Tibial artery (tissue), 4 donors: ENCODE measurements around the gene WRAP53.

ENCODE experiments used
- DNase-seq, 2 donors: peaks; one replicate each; pipeline ENCODE4 v3.0.0-alpha.2; 2019
- H3K27ac ChIP-seq, 2 donors: fragments of 200-600 bp; sonication (generic) in 1 of 2; 1 replicate in 1 of 2; 2 replicates in 1 of 2; pipeline ENCODE4 v1.5.1; 2018 to 2019; ENCODE audit warnings: mild to moderate bottlenecking in 1 of 2
- H3K27me3 ChIP-seq, 2 donors: fragments of 200-600 bp; sonication (generic) in 1 of 2; one replicate each; pipeline versions ENCODE4 v1.5.1 to v1.6.0; 2016 to 2019
- H3K36me3 ChIP-seq, 3 donors: fragments of 200-600 bp; sonication (generic) in 2 of 3; one replicate each; pipeline ENCODE4 v1.5.1; 2016 to 2019; ENCODE audit warnings: mild to moderate bottlenecking in 2 of 3
- H3K4me1 ChIP-seq, 4 donors: fragments of 200-600 bp; sonication (generic) in 2 of 4; 1 replicate in 3 of 4; 2 replicates in 1 of 4; pipeline ENCODE4 v1.5.1; 2016 to 2019
- H3K4me3 ChIP-seq, 2 donors: fragments of 200-600 bp; sonication (generic) in 1 of 2; 1 replicate in 1 of 2; 2 replicates in 1 of 2; pipeline ENCODE4 v1.5.1; 2018 to 2019; ENCODE audit warnings: mild to moderate bottlenecking in 2 of 2
- H3K9me3 ChIP-seq, 3 donors: fragments of 200-600 bp; sonication (generic) in 1 of 3; one replicate each; pipeline ENCODE4 v1.5.1; 2016 to 2019
- intact Hi-C: fragments of 100-400 bp; cut with DNase I; formaldehyde crosslinking; loops from one replicate; pipeline ENCODE4 v1.15.0; 2023; ENCODE audit warnings: low total_unique reads
- TF ChIP-seq, protein P1 (sequence below), 2 experiments: fragments of 200-600 bp in 1 of 2; fragments of 450-650 bp in 1 of 2; IDR thresholded peaks; one replicate each; pipeline ENCODE4 v1.5.1; 2017 to 2019; ENCODE audit warnings: antibody characterized with exemption in 2 of 2, mild to moderate bottlenecking in 1 of 2, moderate library complexity in 1 of 2

The WRAP53 gene

DNA sequence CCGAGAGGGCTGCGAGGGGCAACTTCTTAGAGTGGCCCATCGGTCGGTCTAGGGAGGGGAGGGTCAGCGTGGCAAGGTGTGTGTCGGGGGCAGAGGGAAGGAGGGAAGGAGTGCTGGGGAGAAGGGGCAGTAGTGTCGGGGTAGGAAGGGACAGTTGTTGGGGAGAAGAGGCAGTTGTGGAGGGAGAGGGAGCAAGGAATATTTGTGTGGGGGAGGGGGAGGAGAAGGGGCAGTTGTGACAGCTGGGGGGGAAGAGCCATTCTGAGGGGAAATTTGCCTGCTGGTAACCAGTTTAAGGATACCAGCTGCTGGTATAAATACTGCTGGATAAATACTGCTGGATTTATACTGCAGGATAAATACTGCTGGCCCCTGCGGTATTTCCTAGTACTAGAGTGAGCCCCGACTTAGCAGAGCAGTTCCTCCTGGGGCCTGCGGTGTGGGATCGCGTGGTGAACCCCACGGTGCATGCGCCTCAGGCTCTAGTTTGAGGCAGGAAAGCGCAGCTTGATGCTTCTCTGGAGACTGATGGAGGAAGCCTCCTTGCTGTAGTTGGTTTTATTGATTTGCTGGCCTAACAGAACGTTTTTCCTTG is 29.6 kb downstream of the WRAP53 start:
- intact Hi-C loops = no loop called here
- no peak for DNase-seq
- H3K27ac ChIP-seq = peak overlapping the region in 1 of 2 donors; percentile 55

GRCh38 chr17:7719661-7720060 is 31.4 kb downstream of the WRAP53 start:
- Histone ChIP-seq H3K36me3 (no peaks in the 10 kb centered on the region), H3K4me3 (no peak overlapping the region), H3K4me1 (peaks cover 0 to 24% (median 15%) of the 10 kb centered on the region in 4 donors), H3K27ac (no peak overlapping the region), H3K27me3 (peaks cover 0 to 44% of the 10 kb centered on the region in 2 donors), H3K9me3 (no peaks in the 10 kb centered on the region)
- TF ChIP-seq, protein P1, sequence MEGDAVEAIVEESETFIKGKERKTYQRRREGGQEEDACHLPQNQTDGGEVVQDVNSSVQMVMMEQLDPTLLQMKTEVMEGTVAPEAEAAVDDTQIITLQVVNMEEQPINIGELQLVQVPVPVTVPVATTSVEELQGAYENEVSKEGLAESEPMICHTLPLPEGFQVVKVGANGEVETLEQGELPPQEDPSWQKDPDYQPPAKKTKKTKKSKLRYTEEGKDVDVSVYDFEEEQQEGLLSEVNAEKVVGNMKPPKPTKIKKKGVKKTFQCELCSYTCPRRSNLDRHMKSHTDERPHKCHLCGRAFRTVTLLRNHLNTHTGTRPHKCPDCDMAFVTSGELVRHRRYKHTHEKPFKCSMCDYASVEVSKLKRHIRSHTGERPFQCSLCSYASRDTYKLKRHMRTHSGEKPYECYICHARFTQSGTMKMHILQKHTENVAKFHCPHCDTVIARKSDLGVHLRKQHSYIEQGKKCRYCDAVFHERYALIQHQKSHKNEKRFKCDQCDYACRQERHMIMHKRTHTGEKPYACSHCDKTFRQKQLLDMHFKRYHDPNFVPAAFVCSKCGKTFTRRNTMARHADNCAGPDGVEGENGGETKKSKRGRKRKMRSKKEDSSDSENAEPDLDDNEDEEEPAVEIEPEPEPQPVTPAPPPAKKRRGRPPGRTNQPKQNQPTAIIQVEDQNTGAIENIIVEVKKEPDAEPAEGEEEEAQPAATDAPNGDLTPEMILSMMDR (IDR thresholded peaks at IDR 0.05) = no peak
- intact Hi-C loops = no loop called here
- DNase-seq = no peak

More for the DNA sequence above, 29.6 kb downstream of the WRAP53 start:
- Histone ChIP-seq H3K36me3 (no peaks in the 10 kb centered on the region), H3K4me3 (peak overlapping the region; percentile 52 to 56), H3K27me3 (peaks cover 0 to 49% of the 10 kb centered on the region in 2 donors), H3K9me3 (no peaks in the 10 kb centered on the region), H3K4me1 (peaks cover 0 to 24% (median 15%) of the 10 kb centered on the region in 4 donors)
- TF ChIP-seq, protein P1 (IDR thresholded peaks at IDR 0.05) = no peak

- intact Hi-C loops = no loop called here
- TF ChIP-seq, protein P1 (IDR thresholded peaks at IDR 0.05) = no peak
- Histone ChIP-seq H3K27me3 (peaks cover 0 to 43% of the 10 kb centered on the region in 2 donors), H3K4me3 (no peak overlapping the region), H3K27ac (no peak overlapping the region), H3K36me3 (no peaks in the 10 kb centered on the region), H3K4me1 (peaks cover 0 to 24% (median 15%) of the 10 kb centered on the region in 4 donors), H3K9me3 (no peaks in the 10 kb centered on the region)
- no peak for DNase-seq
Observed at GRCh38 chr17:7720125-7720524, 31.8 kb downstream of the WRAP53 start.

DNA sequence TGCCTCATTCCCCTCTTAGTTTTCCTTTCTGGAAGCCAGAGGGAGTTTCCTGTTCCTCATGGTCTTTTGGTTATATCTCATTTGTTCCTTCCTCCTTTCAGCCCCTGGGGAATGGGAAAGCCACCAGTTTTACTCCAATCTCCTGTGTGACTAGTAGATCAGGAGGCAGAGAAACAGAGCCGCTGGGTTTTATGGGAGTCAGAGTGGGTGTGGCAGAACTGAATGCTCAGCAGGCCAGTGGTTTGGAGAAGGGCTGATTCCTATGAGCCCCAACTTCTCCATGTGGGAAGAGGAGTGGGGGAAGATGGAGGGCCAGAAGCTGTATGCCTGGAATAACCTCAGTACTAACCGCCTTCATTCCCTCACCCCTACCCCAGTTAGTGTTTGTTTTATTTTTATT is 33.3 kb downstream of the WRAP53 start:
- H3K27me3 ChIP-seq = peaks cover 0 to 48% of the 10 kb centered on the region in 2 donors
- H3K9me3 ChIP-seq = no peaks in the 10 kb centered on the region
- H3K4me1 ChIP-seq = peaks cover 0 to 18% (median 10%) of the 10 kb centered on the region in 4 donors
- H3K36me3 ChIP-seq = no peaks in the 10 kb centered on the region
- TF ChIP-seq, protein P1 (IDR thresholded peaks at IDR 0.05) = no peak
- no peak overlapping the region for H3K27ac ChIP-seq
- H3K4me3 ChIP-seq = no peak overlapping the region
- no peak for DNase-seq
- intact Hi-C loops = no loop called here

- H3K4me3 ChIP-seq = no peak overlapping the region
- H3K27ac ChIP-seq = no peak overlapping the region
- TF ChIP-seq, protein P1 (IDR thresholded peaks at IDR 0.05) = no peak
- no peak for DNase-seq
- peaks cover 0 to 37% of the 10 kb centered on the region in 2 donors for H3K27me3 ChIP-seq
- no peaks in the 10 kb centered on the region for H3K36me3 ChIP-seq
- intact Hi-C loops = no loop called here
- H3K9me3 ChIP-seq = no peaks in the 10 kb centered on the region
- H3K4me1 ChIP-seq = no peaks in the 10 kb centered on the region
Observed at GRCh38 chr17:7727886-7728285, 39.6 kb downstream of the WRAP53 start.
